ENCODE measurements around the gene POLR1G. TPM values are rescaled to one million over a fixed set of nuclear protein-coding genes. Genes with fewer than 3 reads are reported as not detected.
"Not testable (repeated sequence)": the region's sequence is repeated elsewhere in the genome, so short reads cannot be mapped to it uniquely, and the experiment has no call there.

POLR1G gene
- total RNA-seq, 8 experiments from 2014 or later, result 2.7 to 10.7 (median 5.2) TPM

DNA sequence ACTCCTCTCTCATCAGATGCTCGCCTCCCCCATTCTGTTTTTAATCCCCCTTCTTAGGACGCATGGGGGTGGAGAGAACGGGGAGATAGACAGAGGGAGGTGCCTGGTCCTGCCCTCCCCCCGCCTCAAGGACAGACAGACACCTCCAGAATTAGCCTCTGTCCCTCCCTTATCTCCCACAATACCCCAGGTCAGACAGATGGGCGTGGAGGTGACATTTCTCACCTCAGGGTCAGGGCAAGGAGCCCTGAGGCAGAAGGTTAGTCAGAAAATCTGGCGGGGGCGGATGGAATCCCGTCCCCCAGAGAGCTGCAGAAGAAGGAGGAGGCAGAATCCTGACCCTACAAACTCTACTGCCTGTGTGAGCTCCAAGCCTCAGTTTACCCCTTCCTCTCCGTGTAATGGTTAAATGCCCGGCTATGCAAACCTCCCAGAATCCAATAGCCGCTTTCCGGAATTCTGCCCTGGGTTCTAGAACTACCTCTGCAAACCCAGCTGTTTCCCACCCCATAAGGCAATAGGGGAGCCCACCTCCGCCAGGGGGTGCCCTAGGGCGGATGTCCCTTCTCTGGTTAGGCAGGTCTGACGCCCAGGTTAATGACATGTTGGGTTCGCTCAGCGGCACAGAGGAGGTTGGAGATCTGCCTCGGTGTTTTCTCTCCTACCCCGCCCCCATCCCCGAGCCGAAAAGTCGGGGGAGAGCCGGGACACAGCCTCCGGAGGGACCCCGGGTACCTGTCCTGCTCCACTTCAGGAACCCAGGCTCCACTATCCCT lies 2.5 kb upstream of the POLR1G start:
- Histone ChIP-seq H3K4me1 (replicated peaks in 1 of 2) (peaks cover 6 to 7% of the 10 kb centered on the region in 2 donors), H3K27ac (no peak overlapping the region), H3K4me3 (peak overlapping the region in 2 of 5 donors; percentile 81 to 84)
- no peak for ATAC-seq (replicated peaks in 6 of 8)
- 0 to 68% (median 10%) methylated on average over 1 to 7 of the region's 25 CpGs; no CpG with 5 or more reads in 1 of the 10 experiments for WGBS, 10 experiments
- in situ Hi-C loops (cut with MboI; ENCODE audit: low pct_unique_long_range_greater_than_20kb in 2 of 9, low sequenced_read_pairs in 9 of 9, unreplicated experiment in 9 of 9), result no loop called here

DNA sequence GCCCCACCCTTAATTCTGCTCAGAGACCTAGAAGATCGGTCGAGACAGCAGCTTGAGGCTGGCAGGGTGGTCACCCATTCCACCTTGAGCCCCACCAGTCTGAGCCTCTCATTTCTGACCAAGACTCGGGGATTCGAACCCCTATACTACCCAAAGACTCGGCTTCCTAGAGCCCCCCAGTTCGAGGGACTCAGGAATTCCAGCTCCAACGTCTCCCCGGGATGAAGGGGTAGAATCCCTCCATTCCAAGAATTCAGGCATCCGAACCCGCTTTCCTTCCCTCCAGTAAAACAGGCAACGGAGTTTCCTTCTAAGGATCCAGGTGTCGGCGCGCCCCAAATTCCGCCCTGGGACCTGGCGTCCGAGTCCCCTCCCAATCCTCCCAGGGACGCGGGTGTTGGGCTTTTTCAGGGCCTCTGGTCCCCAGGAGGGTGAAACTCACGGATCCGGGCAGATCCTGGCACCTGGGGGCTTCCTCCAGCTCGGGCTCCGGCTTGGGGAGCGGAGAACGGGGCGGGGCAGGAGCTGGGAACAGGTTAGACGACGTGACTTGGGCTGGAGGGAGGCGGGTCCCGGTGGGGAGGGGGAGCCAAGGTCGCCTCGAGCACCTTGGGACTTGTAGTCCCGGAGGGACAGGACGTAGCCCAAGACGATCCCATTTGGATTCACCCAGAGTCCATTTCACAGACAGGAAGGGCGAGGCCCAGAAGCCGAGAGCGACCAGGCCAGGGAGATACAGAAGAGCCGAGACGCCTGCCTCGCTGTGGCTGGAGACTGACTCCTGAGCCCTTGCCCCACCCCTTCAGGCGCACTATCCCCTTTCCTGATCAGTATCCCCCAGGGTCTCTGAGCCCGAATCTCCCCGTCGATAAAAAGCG lies 1.6 kb upstream of the POLR1G start, which contains the start of gene PPP1R13L:
PPP1R13L (minus strand) TSS at position 513 of the 878 bp plus-strand sequence. CDS start 6,751 bp downstream, outside the sequence.
- Histone ChIP-seq H3K4me1 (replicated peaks in 1 of 2) (peaks cover 6 to 7% of the 10 kb centered on the region in 2 donors), H3K27ac (no peak within 1 kb of the TSS), H3K4me3 (peak within 1 kb of the TSS; percentile 58 to 84 (median 78))
- in situ Hi-C loops (cut with MboI; ENCODE audit: low pct_unique_long_range_greater_than_20kb in 2 of 9, low sequenced_read_pairs in 9 of 9, unreplicated experiment in 9 of 9), result no loop called here
- 0 to 30% (median 6%) methylated on average over 1 to 13 of the region's 46 CpGs; no CpG with 5 or more reads in 1 of the 10 experiments for WGBS, 10 experiments
- ATAC-seq (replicated peaks in 6 of 8), result peak; percentile 0 to 32 (median 7)

DNA sequence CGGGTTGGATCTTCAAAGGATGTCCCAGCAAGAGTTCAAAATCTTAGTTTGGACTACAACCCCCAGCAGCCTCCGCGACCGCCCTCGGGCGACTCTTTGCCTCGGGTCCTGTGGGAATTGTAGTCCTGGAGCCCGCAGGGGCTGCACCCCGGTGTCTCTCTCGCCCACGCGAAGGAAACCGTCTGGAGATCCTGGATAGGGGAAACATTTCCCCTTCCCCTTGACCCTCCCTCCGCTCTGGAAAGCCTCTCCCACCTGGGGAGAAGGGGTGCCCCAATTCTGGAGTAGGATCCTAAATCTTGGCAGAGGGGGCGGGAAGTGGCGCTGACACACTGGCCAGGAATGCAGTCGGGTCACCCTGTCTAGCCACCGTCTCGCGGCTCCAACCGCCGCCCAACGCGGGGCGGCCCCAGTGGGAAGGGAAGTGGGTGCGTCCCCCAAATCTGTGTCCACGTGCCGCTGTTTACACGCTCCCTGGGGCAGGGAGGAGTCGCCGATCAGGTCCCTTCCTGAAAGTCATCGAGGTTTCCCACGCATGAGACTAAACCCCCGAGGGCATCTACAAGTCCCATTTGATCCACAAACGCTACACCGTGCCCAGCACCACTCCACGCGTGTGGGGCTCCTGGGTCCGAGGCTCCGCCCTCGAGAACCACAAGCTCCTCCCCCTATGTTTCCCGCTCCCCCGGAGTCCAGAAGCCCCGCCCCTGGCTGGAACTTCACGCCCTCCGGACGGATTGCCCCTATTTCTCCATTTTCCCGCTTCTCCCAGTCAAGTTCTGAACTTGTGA lies 814 bp upstream of the POLR1G start:
- WGBS, 10 experiments, result 0 to 6% (median 0%) methylated on average over 1 to 8 of the region's 48 CpGs; no CpG with 5 or more reads in 4 of the 10 experiments
- peak overlapping the region; percentile 58 to 84 (median 78) for H3K4me3 ChIP-seq
- peak; percentile 61 to 75 (median 66) for ATAC-seq (replicated peaks in 6 of 8)
- in situ Hi-C loops (cut with MboI; ENCODE audit: low pct_unique_long_range_greater_than_20kb in 2 of 9, low sequenced_read_pairs in 9 of 9, unreplicated experiment in 9 of 9), result no loop called here
- peaks cover 6 to 7% of the 10 kb centered on the region in 2 donors for H3K4me1 ChIP-seq (replicated peaks in 1 of 2)
- peak overlapping the region; percentile 97 to 98 for H3K27ac ChIP-seq

DNA sequence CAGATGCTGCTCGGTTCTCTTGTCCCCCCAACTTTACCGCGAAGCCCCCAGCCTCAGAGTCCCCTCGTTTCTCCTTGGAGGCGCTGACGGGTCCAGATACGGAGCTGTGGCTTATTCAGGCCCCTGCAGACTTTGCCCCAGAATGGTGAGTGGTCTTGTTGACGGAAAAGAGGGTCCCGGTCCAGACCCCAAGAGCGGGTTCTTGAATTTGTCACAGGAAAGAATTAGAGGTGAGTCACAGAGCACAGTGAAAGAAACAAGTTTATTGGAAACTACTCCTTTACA lies 589 bp downstream of the POLR1G start:
- peak overlapping the region; percentile 58 to 84 (median 78) for H3K4me3 ChIP-seq
- H3K27ac ChIP-seq, result no peak overlapping the region
- 0 to 2% (median 0%) methylated on average over 1 to 5 of the region's 10 CpGs; no CpG with 5 or more reads in 3 of the 10 experiments for WGBS, 10 experiments

DNA sequence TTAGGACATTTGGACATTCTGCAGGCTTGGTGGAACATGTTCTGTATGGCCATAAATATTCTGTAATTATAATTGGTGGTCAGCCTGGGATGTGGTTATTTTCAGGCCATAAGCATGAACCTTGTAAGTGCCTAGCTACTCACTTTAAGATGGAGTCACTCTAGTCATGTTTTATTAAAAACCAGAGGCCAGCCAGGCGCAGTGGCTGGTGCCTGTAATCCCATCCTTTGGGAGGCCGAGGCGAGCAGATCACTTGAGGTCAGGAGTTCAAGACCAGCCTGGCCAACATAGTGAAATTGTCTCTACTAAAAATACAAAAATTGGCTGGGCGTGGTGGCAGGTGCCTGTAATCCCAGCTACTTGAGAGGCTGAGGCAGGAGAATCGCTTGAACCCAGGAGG lies 1.1 kb downstream of the POLR1G start:
- H3K27ac ChIP-seq; H3K4me3 ChIP-seq; ATAC-seq (replicated peaks in 6 of 8); in situ Hi-C loops (cut with MboI; ENCODE audit: low pct_unique_long_range_greater_than_20kb in 2 of 9, low sequenced_read_pairs in 9 of 9, unreplicated experiment in 9 of 9); H3K4me1 ChIP-seq (replicated peaks in 1 of 2): not testable (repeated sequence)
- WGBS, 10 experiments, result 62 to 100% (median 68%) methylated on average over 2 to 5 of the region's 5 CpGs; no CpG with 5 or more reads in 7 of the 10 experiments

More for the DNA sequence above, 589 bp downstream of the POLR1G start:
- in situ Hi-C loops (cut with MboI; ENCODE audit: low pct_unique_long_range_greater_than_20kb in 2 of 9, low sequenced_read_pairs in 9 of 9, unreplicated experiment in 9 of 9), result no loop called here
- ATAC-seq (replicated peaks in 6 of 8), result no peak
- H3K4me1 ChIP-seq (replicated peaks in 1 of 2), result peaks cover 6 to 7% of the 10 kb centered on the region in 2 donors

DNA sequence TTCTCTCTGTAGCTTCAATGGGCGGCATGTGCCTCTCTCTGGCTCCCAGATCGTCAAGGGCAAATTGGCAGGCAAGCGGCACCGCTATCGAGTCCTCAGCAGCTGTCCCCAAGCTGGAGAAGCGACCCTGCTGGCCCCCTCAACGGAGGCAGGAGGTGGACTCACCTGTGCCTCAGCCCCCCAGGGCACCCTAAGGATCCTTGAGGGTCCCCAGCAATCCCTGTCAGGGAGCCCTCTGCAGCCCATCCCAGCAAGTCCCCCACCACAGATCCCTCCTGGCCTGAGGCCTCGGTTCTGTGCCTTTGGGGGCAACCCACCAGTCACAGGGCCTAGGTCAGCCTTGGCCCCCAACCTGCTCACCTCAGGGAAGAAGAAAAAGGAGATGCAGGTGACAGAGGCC lies 1.7 kb downstream of the POLR1G start:
- no peak for ATAC-seq (replicated peaks in 6 of 8)
- 50 to 100% (median 83%) methylated on average over 1 to 5 of the region's 8 CpGs; no CpG with 5 or more reads in 7 of the 10 experiments for WGBS, 10 experiments
- H3K4me1 ChIP-seq (replicated peaks in 1 of 2), result peaks cover 4 to 6% of the 10 kb centered on the region in 2 donors
- no peak overlapping the region for H3K27ac ChIP-seq
- in situ Hi-C loops (cut with MboI; ENCODE audit: low pct_unique_long_range_greater_than_20kb in 2 of 9, low sequenced_read_pairs in 9 of 9, unreplicated experiment in 9 of 9), result no loop called here
- no peak overlapping the region for H3K4me3 ChIP-seq

DNA sequence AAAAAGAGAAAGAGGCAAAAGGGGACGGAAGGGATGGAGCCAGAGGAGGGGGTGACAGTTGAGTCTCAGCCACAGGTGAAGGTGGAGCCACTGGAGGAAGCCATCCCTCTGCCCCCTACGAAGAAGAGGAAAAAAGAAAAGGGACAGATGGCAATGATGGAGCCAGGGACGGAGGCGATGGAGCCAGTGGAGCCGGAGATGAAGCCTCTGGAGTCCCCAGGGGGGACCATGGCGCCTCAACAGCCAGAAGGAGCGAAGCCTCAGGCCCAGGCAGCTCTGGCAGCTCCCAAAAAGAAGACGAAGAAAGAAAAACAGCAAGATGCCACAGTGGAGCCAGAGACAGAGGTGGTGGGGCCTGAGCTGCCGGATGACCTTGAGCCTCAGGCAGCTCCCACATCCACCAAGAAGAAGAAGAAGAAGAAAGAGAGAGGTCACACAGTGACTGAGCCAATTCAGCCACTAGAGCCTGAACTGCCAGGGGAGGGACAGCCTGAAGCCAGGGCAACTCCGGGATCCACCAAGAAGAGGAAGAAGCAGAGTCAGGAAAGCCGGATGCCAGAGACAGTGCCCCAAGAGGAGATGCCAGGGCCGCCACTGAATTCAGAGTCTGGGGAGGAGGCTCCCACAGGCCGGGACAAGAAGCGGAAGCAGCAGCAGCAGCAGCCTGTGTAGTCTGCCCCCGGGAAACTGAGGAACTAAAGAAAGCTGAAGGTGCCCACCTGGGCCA lies 2.5 kb downstream of the POLR1G start:
- H3K27ac ChIP-seq, result no peak overlapping the region
- in situ Hi-C loops (cut with MboI; ENCODE audit: low pct_unique_long_range_greater_than_20kb in 2 of 9, low sequenced_read_pairs in 9 of 9, unreplicated experiment in 9 of 9), result no loop called here
- WGBS, 10 experiments, result 83 to 100% (median 91%) methylated on average over 1 to 12 of the region's 15 CpGs; no CpG with 5 or more reads in 1 of the 10 experiments

DNA sequence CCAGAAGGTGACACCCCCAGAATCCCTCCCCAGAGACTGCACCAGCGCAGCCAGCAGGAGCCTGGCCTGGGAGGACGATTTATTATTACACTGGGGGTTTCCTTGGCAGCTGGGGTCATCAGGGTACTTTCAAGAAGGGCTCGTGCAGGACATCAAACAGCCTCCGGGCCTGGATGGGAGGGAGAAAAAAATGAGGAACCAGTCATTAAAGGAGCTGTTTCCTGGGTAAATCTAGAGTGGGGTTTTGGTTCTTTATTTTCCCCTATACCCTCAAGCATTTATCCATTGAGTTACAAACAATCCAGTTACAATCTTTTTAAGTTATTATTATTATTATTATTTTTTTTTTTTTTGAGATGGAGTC lies 3.1 kb downstream of the POLR1G start:
- Histone ChIP-seq H3K27ac (no peak overlapping the region), H3K4me1 (replicated peaks in 1 of 2) (peaks cover 4 to 6% of the 10 kb centered on the region in 2 donors), H3K4me3 (no peak overlapping the region)
- 44 to 89% (median 72%) methylated on average over 2 to 4 of the region's 4 CpGs; no CpG with 5 or more reads in 6 of the 10 experiments for WGBS, 10 experiments
- no peak for ATAC-seq (replicated peaks in 6 of 8)
- in situ Hi-C loops (cut with MboI; ENCODE audit: low pct_unique_long_range_greater_than_20kb in 2 of 9, low sequenced_read_pairs in 9 of 9, unreplicated experiment in 9 of 9), result no loop called here

More for the DNA sequence above, 2.5 kb downstream of the POLR1G start:
- no peak for ATAC-seq (replicated peaks in 6 of 8)
- H3K4me1 ChIP-seq (replicated peaks in 1 of 2), result peaks cover 4 to 6% of the 10 kb centered on the region in 2 donors
- no peak overlapping the region for H3K4me3 ChIP-seq

DNA sequence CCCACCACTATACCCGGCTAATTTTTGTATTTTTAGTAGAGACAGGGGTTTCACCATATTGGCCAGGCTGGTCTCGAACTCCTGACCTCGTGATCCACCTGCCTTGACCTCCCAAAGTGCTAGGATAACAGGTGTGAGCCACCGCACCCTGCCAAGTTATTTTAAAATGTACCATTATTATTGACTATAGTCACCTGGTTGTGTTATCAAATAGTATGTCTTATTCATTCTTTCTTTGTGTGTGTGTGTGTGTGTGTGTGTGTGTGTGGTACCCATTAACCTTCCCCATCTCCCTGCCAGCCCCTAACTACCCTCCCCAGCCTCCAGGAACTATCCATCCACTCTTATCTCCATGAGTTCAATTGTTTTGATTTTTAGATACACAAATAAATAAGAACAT lies 3.9 kb downstream of the POLR1G start:
- H3K27ac ChIP-seq; ATAC-seq (replicated peaks in 6 of 8); H3K4me3 ChIP-seq; H3K4me1 ChIP-seq (replicated peaks in 1 of 2); in situ Hi-C loops (cut with MboI; ENCODE audit: low pct_unique_long_range_greater_than_20kb in 2 of 9, low sequenced_read_pairs in 9 of 9, unreplicated experiment in 9 of 9): not testable (repeated sequence)
- WGBS, 10 experiments, result 85 to 100% (median 100%) methylated on average over 1 to 3 of the region's 4 CpGs; no CpG with 5 or more reads in 5 of the 10 experiments

DNA sequence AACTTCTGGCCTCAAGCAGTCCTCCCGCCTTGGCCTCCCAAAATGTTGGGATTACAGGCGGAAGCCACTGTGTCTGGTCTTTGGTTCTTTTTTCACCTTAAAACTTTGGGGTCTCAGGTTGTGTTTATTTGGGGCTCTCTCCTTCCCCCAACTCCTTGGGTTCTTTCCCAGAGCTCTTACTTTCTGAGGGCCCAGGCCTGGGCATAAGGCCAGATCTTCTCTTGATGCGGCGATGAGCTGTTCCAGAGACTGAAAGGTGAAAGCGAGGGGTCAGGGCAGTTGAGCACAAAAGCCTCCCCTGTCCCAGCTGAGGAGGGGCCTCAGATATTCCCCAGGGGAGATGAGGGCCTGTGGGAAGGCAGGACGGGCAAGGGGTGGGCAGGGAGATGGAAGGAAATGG lies 7.1 kb downstream of the POLR1G start:
- ATAC-seq (replicated peaks in 6 of 8), result no peak
- in situ Hi-C loops (cut with MboI; ENCODE audit: low pct_unique_long_range_greater_than_20kb in 2 of 9, low sequenced_read_pairs in 9 of 9, unreplicated experiment in 9 of 9), result no loop called here
- H3K4me1 ChIP-seq (replicated peaks in 1 of 2), result no peaks in the 10 kb centered on the region
- H3K27ac ChIP-seq, result no peak overlapping the region
- WGBS, 10 experiments, result 91 to 100% (median 100%) methylated on average over 1 to 4 of the region's 6 CpGs; no CpG with 5 or more reads in 6 of the 10 experiments
- no peak overlapping the region for H3K4me3 ChIP-seq

DNA sequence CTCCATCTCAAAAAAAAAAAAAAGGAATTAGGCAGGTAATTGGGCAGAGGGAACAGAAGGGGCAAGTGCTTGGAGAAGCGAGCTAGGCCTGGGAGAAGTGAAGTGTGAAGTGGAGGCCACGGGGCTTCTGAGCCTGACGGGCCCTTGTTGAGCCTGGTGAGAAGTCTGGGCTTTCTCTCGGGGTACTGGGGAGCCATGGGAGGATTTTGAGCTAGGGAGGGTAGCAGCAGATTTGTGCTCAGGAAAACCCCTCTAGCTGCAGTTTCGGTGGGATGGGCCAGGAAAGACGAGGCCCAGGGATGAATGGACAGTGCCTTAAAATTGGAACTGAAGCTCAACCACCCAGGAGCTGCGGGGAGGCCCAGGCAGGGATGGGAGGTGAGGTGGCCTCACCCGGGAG lies 8.0 kb downstream of the POLR1G start:
- H3K4me3 ChIP-seq, result no peak overlapping the region
- H3K27ac ChIP-seq, result no peak overlapping the region
- no peak for ATAC-seq (replicated peaks in 6 of 8)
- no peaks in the 10 kb centered on the region for H3K4me1 ChIP-seq (replicated peaks in 1 of 2)
- in situ Hi-C loops (cut with MboI; ENCODE audit: low pct_unique_long_range_greater_than_20kb in 2 of 9, low sequenced_read_pairs in 9 of 9, unreplicated experiment in 9 of 9), result no loop called here
- 80 to 100% (median 98%) methylated on average over 1 to 5 of the region's 8 CpGs; no CpG with 5 or more reads in 2 of the 10 experiments for WGBS, 10 experiments

DNA sequence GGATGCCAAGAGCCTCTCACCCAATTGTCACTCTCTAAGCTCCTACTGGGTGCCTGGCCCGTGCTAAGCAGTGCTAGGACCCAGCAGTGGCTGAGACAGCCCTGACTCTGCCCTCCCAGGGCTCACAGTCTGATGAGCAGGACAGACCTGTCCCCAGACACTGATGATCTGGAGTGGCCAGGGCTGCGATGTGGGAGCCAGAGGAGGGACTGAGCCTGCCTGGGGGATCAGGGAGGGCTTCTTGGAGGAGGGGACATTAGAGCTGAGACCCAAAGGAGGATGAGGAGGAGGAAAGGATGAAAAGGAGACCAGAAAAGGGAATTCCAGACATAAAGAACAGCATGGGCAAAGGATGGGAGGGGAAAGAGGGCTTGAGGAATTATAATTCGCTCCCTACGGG lies 10.7 kb downstream of the POLR1G start:
- 76 to 100% (median 100%) methylated on average over 1 to 3 of the region's 4 CpGs; no CpG with 5 or more reads in 5 of the 10 experiments for WGBS, 10 experiments
- ATAC-seq (replicated peaks in 6 of 8), result no peak

More for the DNA sequence above, 10.7 kb downstream of the POLR1G start:
- no peak overlapping the region for H3K4me3 ChIP-seq
- H3K27ac ChIP-seq, result no peak overlapping the region
- H3K4me1 ChIP-seq (replicated peaks in 1 of 2), result peaks cover 0 to 2% of the 10 kb centered on the region in 2 donors
- in situ Hi-C loops (cut with MboI; ENCODE audit: low pct_unique_long_range_greater_than_20kb in 2 of 9, low sequenced_read_pairs in 9 of 9, unreplicated experiment in 9 of 9), result no loop called here
